ENCODE measurements around the gene UBAP2. TPM values are rescaled to one million over a fixed set of nuclear protein-coding genes. Genes with fewer than 3 reads are reported as not detected.
A peak's percentile ranks its signal among the peaks of the same experiment; 100 is the strongest.

Gene UBAP2
- total RNA-seq, 3 donors from 2014 or later = 21.8 to 32.1 (median 29.8) TPM

DNA sequence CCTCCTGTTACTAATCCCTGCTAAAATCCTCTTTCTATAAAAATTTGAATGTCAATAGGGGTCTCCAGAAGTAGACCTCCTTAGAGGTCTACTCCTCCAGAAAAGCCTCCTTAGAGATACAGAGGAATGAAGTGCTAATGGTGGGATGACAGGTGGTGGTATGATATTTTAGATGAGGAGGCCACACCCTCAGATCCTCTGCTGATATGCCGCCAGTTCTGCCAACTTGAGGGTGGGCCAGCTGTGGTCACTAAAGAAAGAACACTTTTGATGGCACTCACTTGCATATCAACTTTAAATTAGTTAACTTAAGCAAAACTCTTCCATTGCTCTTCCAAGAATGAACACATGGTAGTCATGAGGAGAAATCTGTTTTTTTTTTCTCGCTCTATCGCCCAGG is 16.9 kb upstream of the UBAP2 start:
- intact Hi-C loops (cut with DNase I; ENCODE audit: low total_unique reads) = no loop called here

DNA sequence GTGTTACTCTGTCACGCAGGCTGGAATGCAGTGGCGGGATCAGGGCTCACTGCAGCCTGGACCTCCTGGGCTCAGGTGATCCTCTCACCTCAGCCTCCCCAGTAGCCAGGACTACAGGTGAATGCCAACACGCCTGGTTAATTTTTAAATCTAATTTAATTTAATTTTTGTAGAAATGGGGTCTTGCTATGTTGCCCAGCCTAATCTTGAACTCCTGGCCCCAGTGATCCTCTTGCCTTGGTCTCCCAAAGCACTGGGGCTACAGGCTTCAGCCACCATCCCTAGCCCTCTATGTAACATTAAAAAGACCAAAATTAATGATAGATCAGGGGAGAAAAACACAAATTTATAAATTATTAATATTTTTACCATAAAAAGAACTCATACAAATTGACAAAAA is 11.3 kb upstream of the UBAP2 start:
- intact Hi-C loops (cut with DNase I; ENCODE audit: low total_unique reads) = no loop called here
- Histone ChIP-seq H3K36me3 (no peaks in the 10 kb centered on the region), H3K4me1 (no peaks in the 10 kb centered on the region), H3K9me3 (no peaks in the 10 kb centered on the region), H3K27ac (no peak overlapping the region), H3K27me3 (no peaks in the 10 kb centered on the region), H3K4me3 (no peak overlapping the region)
- TF ChIP-seq, protein P1, sequence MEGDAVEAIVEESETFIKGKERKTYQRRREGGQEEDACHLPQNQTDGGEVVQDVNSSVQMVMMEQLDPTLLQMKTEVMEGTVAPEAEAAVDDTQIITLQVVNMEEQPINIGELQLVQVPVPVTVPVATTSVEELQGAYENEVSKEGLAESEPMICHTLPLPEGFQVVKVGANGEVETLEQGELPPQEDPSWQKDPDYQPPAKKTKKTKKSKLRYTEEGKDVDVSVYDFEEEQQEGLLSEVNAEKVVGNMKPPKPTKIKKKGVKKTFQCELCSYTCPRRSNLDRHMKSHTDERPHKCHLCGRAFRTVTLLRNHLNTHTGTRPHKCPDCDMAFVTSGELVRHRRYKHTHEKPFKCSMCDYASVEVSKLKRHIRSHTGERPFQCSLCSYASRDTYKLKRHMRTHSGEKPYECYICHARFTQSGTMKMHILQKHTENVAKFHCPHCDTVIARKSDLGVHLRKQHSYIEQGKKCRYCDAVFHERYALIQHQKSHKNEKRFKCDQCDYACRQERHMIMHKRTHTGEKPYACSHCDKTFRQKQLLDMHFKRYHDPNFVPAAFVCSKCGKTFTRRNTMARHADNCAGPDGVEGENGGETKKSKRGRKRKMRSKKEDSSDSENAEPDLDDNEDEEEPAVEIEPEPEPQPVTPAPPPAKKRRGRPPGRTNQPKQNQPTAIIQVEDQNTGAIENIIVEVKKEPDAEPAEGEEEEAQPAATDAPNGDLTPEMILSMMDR (IDR thresholded peaks at IDR 0.05) = no peak
- TF ChIP-seq POLR2AphosphoS5 (IDR thresholded peaks at IDR 0.05) = no peak
- TF ChIP-seq POLR2A (IDR thresholded peaks at IDR 0.05) = no peak
- DNase-seq (ENCODE audit: low spot score in 2 of 2) = no peak

More for the DNA sequence above, 16.9 kb upstream of the UBAP2 start:
- no peak for TF ChIP-seq POLR2AphosphoS5 (IDR thresholded peaks at IDR 0.05)
- no peak for TF ChIP-seq POLR2A (IDR thresholded peaks at IDR 0.05)
- TF ChIP-seq, protein P1 (IDR thresholded peaks at IDR 0.05) = no peak
- H3K9me3 ChIP-seq = no peaks in the 10 kb centered on the region
- no peak overlapping the region for H3K4me3 ChIP-seq
- no peak overlapping the region for H3K27ac ChIP-seq
- no peaks in the 10 kb centered on the region for H3K4me1 ChIP-seq
- no peak for DNase-seq (ENCODE audit: low spot score in 2 of 2)
- H3K36me3 ChIP-seq = no peaks in the 10 kb centered on the region
- H3K27me3 ChIP-seq = no peaks in the 10 kb centered on the region

DNA sequence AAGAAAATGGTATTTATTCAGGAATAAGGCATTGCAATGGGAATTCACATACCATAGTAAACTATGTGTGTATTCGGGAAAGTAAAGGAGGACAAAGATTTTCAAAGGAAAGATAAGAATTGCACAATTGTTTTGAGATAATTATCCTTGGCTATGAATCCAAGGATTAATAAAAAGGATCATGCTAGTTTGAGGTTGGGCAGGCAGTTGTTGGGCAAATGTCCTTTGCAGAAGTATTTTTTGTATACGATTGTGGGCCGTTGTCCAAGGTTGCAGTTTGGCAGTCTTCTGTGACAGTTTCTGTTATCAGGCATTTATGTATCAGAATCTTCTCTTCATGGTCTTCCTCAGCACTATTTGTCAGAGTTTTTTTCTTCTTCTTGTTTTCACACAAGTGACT is 10.6 kb upstream of the UBAP2 start:
- DNase-seq (ENCODE audit: low spot score in 2 of 2) = no peak
- TF ChIP-seq POLR2AphosphoS5 (IDR thresholded peaks at IDR 0.05) (no peak), POLR2A (IDR thresholded peaks at IDR 0.05) (no peak)
- TF ChIP-seq, protein P1 (IDR thresholded peaks at IDR 0.05) = no peak
- Histone ChIP-seq H3K4me1 (no peaks in the 10 kb centered on the region), H3K4me3 (no peak overlapping the region), H3K27ac (no peak overlapping the region), H3K36me3 (no peaks in the 10 kb centered on the region), H3K27me3 (no peaks in the 10 kb centered on the region), H3K9me3 (no peaks in the 10 kb centered on the region)
- intact Hi-C loops (cut with DNase I; ENCODE audit: low total_unique reads) = no loop called here

DNA sequence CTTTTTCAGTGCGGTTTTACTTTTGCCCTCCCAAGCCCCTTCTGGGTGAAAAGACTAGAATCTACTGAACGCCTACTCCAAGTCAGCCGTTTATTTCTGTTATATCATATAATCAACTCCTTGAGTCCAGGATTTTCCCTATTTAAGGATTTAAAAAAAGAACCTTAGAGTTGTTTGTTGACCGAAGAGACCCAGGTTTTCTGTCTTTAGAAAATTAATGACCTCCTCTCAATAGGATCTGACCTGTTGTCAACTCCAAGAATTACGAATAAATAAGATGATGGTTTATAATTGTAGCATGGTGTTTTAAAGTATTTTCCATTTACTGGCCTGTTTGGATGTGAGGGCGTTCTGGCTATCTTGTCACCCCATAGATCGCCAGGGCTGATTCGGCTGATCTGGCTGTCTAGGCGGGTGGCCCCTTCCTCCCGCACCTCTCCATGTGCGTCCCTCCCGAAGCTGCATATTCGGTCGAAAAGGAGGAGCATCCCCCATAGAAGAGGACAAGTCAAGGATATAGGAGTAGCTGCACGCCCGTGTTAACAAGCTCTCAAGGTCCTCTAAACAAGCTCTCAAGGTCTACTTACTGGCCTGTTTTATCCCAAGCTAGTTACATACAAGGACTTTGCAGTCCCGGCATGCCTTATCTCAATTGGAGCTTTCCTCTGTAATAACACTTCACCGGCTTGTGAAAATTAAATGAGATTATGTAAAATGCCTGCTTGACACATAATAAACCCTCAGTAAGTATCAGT is 1.1 kb upstream of the UBAP2 start:
- intact Hi-C loops (cut with DNase I; ENCODE audit: low total_unique reads) = no loop called here
- Histone ChIP-seq H3K9me3 (no peaks in the 10 kb centered on the region), H3K27ac (peak overlapping the region; percentile 96 to 98), H3K4me3 (peak overlapping the region; percentile 78 to 99 (median 80)), H3K27me3 (no peaks in the 10 kb centered on the region), H3K36me3 (no peaks in the 10 kb centered on the region), H3K4me1 (peaks cover 0 to 7% of the 10 kb centered on the region in 2 donors)
- DNase-seq (ENCODE audit: low spot score in 2 of 2) = no peak
- TF ChIP-seq POLR2AphosphoS5 (IDR thresholded peaks at IDR 0.05) = no peak
- TF ChIP-seq, protein P1 (IDR thresholded peaks at IDR 0.05) = no peak
- no peak for TF ChIP-seq POLR2A (IDR thresholded peaks at IDR 0.05)

DNA sequence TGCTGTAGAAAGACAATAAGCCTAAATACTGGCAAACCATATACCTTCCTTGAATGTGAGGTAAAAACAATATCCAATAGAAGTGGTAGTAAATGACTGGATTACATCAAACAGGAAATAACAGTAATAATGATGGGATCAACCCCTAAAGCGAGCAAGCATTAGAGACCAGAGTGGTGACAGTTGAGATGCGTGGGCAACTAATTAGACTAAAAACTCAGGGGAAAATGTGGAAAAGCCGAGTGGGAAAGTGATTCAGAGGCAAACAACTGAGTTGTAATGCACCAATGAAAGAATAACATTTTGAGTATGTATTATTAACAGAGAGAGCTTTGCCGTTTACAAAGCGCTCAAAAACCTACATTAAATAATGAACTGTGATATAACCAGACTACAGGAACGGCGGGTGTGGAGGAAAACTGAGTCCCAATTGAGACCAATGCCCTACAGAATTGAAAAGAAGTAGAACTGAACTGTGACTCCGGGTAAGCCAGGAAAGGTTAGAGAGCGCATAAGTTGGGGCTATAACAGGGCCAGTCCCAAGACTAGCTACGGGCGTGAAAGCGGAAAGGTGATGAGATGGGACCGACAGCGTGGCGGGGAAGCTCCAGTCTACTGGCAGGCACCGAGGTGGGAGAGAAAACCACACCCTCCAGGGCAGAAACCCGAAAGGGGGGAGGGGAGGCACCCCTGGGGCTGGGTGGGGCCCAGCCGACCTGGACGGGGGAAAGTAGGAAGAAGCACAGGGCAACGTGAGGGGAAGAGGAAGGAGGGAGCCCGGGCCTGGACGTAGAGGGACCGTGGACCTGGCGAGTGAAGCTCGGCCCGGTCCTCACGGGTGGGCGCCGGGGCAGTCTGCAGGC is 592 bp downstream of the UBAP2 start:
- peak in 1 of 2 donors; percentile 45 for DNase-seq (ENCODE audit: low spot score in 2 of 2)
- no peaks in the 10 kb centered on the region for H3K36me3 ChIP-seq
- intact Hi-C loops (cut with DNase I; ENCODE audit: low total_unique reads) = no loop called here
- peak overlapping the region; percentile 96 to 98 for H3K27ac ChIP-seq
- H3K9me3 ChIP-seq = no peaks in the 10 kb centered on the region
- H3K27me3 ChIP-seq = no peaks in the 10 kb centered on the region
- H3K4me3 ChIP-seq = peak overlapping the region; percentile 78 to 99 (median 80)
- TF ChIP-seq, protein P1 (IDR thresholded peaks at IDR 0.05) = no peak
- TF ChIP-seq POLR2AphosphoS5 (IDR thresholded peaks at IDR 0.05) (no peak), POLR2A (IDR thresholded peaks at IDR 0.05) (no peak)
- peaks cover 0 to 7% of the 10 kb centered on the region in 2 donors for H3K4me1 ChIP-seq

All from breast epithelium (tissue), 4 donors.